Measurements from ENCODE around the gene USP20. TPM values are rescaled to one million over a fixed set of nuclear protein-coding genes. Genes with fewer than 3 reads are reported as not detected.

Gene USP20
- 18.5 TPM for total RNA-seq

GRCh38 chr9:129835128-129835859, at the start of gene USP20, which contains the start of gene C9orf78:
Gene USP20 (plus strand): TSS chr9:129835458. CDS start chr9:129852556, 17,098 bp downstream.
Gene C9orf78 (minus strand): TSS chr9:129835275. CDS start chr9:129835221, 54 bp downstream.

GRCh38 chr9:129802833-129803675, 32.2 kb upstream of the USP20 start, which contains the start of gene TOR1B:
Gene TOR1B (plus strand): TSS chr9:129803184. CDS start chr9:129803213, 29 bp downstream.

GRCh38 chr9:129823935-129824601, 11.2 kb upstream of the USP20 start, which contains the start of gene TOR1A:
Gene TOR1A (minus strand): TSS chr9:129824136. CDS start chr9:129824085, 51 bp downstream.

Small RNAs within 50 kb of the gene (small RNA-seq; reads per million reads assigned to genes)
- 0.09 reads per million for gene MIR6855 (ENCODE audit: low replicate concordance)

Other genes starting within 250 kb of the USP20 start
- not detected for gene C9orf50, start 214.4 kb upstream of the USP20 start, total RNA-seq
- 14.1 TPM for gene NTMT1, start 209.3 kb upstream of the USP20 start, total RNA-seq
- 15.0 TPM for gene ASB6, start 193.3 kb upstream of the USP20 start, total RNA-seq
- gene PRRX2, start 169.8 kb upstream of the USP20 start, total RNA-seq = not detected
- 2.5 TPM for gene PTGES, start 82.4 kb upstream of the USP20 start, total RNA-seq
- 40.4 TPM for gene TOR1B, start 32.3 kb upstream of the USP20 start, total RNA-seq
- gene TOR1A, start 11.3 kb upstream of the USP20 start, total RNA-seq = 29.1 TPM
- gene C9orf78, start 183 bp upstream of the USP20 start, total RNA-seq = 34.4 TPM
- 102 TPM for gene FNBP1, start 207.7 kb downstream of the USP20 start, total RNA-seq
- gene GPR107, start 218.4 kb downstream of the USP20 start, total RNA-seq = 39.1 TPM